HuH-7 (cell line): ENCODE results near the gene MRPL36.

ENCODE experiments used
- DNase-seq: peaks from one replicate; pipeline ENCODE4 v3.0.0; 2011; ENCODE audit warnings: low spot score

The MRPL36 gene

GRCh38 chr5:1749346-1750124 lies 50.1 kb downstream of the MRPL36 start:
- DNase-seq = no peak

- DNase-seq = no peak
Measured at GRCh38 chr5:1748845-1749244, 50.8 kb downstream of the MRPL36 start.
